Measurements from ENCODE around the gene CCDC134.

CCDC134 gene

DNA sequence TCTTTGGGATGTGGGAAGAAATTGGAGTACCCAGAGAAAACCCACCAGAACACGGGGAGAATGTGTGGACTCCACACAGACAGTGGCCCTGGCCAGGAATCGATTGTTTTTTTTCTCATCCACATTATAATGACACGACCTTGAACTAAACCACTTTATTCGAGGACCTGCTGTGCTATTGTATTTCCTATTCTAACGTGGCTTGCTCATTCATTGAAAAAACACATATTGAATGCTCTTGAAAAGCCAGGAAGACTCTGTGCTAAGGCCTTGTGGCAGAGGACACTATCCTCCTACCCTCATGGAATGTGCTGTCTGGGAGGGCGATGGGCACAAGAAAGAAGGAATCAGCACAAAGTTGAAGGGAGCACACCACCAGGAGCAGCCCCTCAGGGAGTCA lies 23.3 kb downstream of the CCDC134 start:
- no peak overlapping the region for H3K4me2 ChIP-seq (ENCODE audit: low read length, poor library complexity, severe bottlenecking)
- peaks cover 0 to 32% of the 10 kb centered on the region in 2 experiments for H3K36me3 ChIP-seq (ENCODE audit: control insufficient read depth in 1 of 2, insufficient read depth in 2 of 2, low read depth in 1 of 2, low read length in 2 of 2)
- H3K23ac ChIP-seq (ENCODE audit: low read length in 2 of 2) = no peak overlapping the region
- H4K91ac ChIP-seq (ENCODE audit: low read length) = no peak overlapping the region
- no peak overlapping the region for H2BK15ac ChIP-seq (ENCODE audit: low read depth, poor library complexity, severe bottlenecking)
- no peak overlapping the region for H3K4ac ChIP-seq (ENCODE audit: low read depth in 1 of 2, low read length in 2 of 2)
- no peak overlapping the region for H2AK5ac ChIP-seq (ENCODE audit: low read length, severe bottlenecking)
- H3K27ac ChIP-seq (ENCODE audit: low read length, poor library complexity, severe bottlenecking) = no peak overlapping the region
- no peak overlapping the region for H2AFZ ChIP-seq (ENCODE audit: low read depth, low read length)
- H2BK120ac ChIP-seq (ENCODE audit: low read depth, low read length) = no peak overlapping the region
- no peak overlapping the region for H4K8ac ChIP-seq (ENCODE audit: low read length)
- 93% methylated on average over 6 of the region's 6 CpGs for WGBS
- peaks cover 14% of the 10 kb centered on the region for H3K79me1 ChIP-seq (replicated peaks; ENCODE audit: low read length, poor library complexity, severe bottlenecking)
- no peak overlapping the region for H3K4me3 ChIP-seq (ENCODE audit: insufficient read depth in 1 of 2, low read depth in 1 of 2, low read length in 2 of 2)
- no peaks in the 10 kb centered on the region for H3K9me3 ChIP-seq (ENCODE audit: control insufficient read depth, low read length)
- no peak for DNase-seq
- no peak overlapping the region for H3K14ac ChIP-seq (ENCODE audit: low read length in 2 of 2)
- peak overlapping the region in 1 of 2 experiments; percentile 17 for H2BK12ac ChIP-seq (ENCODE audit: low read length in 2 of 2)
- no peaks in the 10 kb centered on the region for H3K27me3 ChIP-seq (ENCODE audit: control insufficient read depth in 1 of 2, insufficient read depth in 1 of 2, low read length in 2 of 2)
- H2BK5ac ChIP-seq (ENCODE audit: low read depth, low read length, poor library complexity, severe bottlenecking) = no peak overlapping the region
- H3K9ac ChIP-seq (ENCODE audit: low read length) = no peak overlapping the region
- H3K4me1 ChIP-seq (ENCODE audit: control insufficient read depth, insufficient read depth, low read depth, low read length) = peaks cover 34% of the 10 kb centered on the region
- peak overlapping the region; percentile 13 to 40 for H3K18ac ChIP-seq (ENCODE audit: low read depth in 1 of 2, low read length in 2 of 2)

DNA sequence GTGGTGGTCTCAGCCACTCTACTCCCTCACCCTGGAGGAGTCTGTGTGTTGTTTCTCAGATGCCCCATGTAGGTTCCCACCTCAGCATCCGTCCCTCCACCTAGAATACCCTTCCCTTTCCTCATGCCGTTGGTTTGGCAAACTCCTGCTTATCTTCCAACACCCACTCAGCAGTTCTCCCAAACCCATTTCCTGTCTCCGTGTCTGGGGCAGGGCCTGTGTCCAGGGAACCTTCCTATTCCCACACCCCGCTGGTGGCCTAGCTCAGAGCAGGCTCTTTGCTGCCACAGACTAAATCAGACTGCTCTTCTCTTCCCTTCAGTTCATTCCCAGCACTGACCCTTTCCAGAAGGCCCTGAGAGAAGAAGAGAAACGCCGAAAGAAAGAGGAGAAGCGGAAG lies 24.9 kb downstream of the CCDC134 start:
- no peaks in the 10 kb centered on the region for H3K27me3 ChIP-seq (ENCODE audit: control insufficient read depth in 1 of 2, insufficient read depth in 1 of 2, low read length in 2 of 2)
- H3K18ac ChIP-seq (ENCODE audit: low read depth in 1 of 2, low read length in 2 of 2) = peak overlapping the region; percentile 71 to 87
- H2BK120ac ChIP-seq (ENCODE audit: low read depth, low read length) = peak overlapping the region; percentile 50
- 59% methylated on average over 7 of the region's 7 CpGs for WGBS
- peak overlapping the region; percentile 45 to 97 for H3K4ac ChIP-seq (ENCODE audit: low read depth in 1 of 2, low read length in 2 of 2)
- peak overlapping the region; percentile 3 for H2AK5ac ChIP-seq (ENCODE audit: low read length, severe bottlenecking)
- H3K23ac ChIP-seq (ENCODE audit: low read length in 2 of 2) = no peak overlapping the region
- peaks cover 0 to 24% of the 10 kb centered on the region in 2 experiments for H3K36me3 ChIP-seq (ENCODE audit: control insufficient read depth in 1 of 2, insufficient read depth in 2 of 2, low read depth in 1 of 2, low read length in 2 of 2)
- peak; percentile 30 for DNase-seq
- peak overlapping the region; percentile 75 for H2BK15ac ChIP-seq (ENCODE audit: low read depth, poor library complexity, severe bottlenecking)
- H3K9ac ChIP-seq (ENCODE audit: low read length) = no peak overlapping the region
- no peak overlapping the region for H3K4me2 ChIP-seq (ENCODE audit: low read length, poor library complexity, severe bottlenecking)
- H4K8ac ChIP-seq (ENCODE audit: low read length) = peak overlapping the region; percentile 82
- H2AFZ ChIP-seq (ENCODE audit: low read depth, low read length) = no peak overlapping the region
- no peaks in the 10 kb centered on the region for H3K9me3 ChIP-seq (ENCODE audit: control insufficient read depth, low read length)
- no peak overlapping the region for H3K27ac ChIP-seq (ENCODE audit: low read length, poor library complexity, severe bottlenecking)
- H3K4me1 ChIP-seq (ENCODE audit: control insufficient read depth, insufficient read depth, low read depth, low read length) = peaks cover 37% of the 10 kb centered on the region
- H3K14ac ChIP-seq (ENCODE audit: low read length in 2 of 2) = peak overlapping the region in 1 of 2 experiments; percentile 35
- peak overlapping the region; percentile 96 for H4K91ac ChIP-seq (ENCODE audit: low read length)
- H2BK5ac ChIP-seq (ENCODE audit: low read depth, low read length, poor library complexity, severe bottlenecking) = no peak overlapping the region
- no peak overlapping the region for H3K4me3 ChIP-seq (ENCODE audit: insufficient read depth in 1 of 2, low read depth in 1 of 2, low read length in 2 of 2)
- H2BK12ac ChIP-seq (ENCODE audit: low read length in 2 of 2) = peak overlapping the region; percentile 20 to 70
- peaks cover 9% of the 10 kb centered on the region for H3K79me1 ChIP-seq (replicated peaks; ENCODE audit: low read length, poor library complexity, severe bottlenecking)

DNA sequence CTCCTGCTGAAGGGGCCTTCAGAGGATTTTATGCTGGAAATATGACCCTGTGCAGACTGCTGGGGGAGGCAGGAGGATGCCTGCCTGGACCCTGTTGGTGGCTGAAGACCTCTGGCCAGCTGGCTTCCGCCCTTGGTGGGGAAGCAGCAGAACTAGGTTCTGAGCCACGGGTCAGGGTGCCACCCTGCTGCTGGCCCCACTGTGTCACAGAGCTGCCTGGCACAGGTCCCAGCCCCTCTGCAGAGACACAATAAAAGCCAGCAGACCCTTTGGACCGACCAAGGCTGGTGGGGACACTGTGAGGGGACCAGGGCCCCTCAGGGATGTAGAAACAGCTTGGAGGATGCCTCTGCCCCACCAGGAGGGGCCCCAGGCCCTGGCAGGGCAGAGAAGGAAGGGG lies 25.5 kb downstream of the CCDC134 start:
- H3K4me3 ChIP-seq (ENCODE audit: insufficient read depth in 1 of 2, low read depth in 1 of 2, low read length in 2 of 2) = peak overlapping the region in 1 of 2 experiments; percentile 34
- no peak overlapping the region for H3K27ac ChIP-seq (ENCODE audit: low read length, poor library complexity, severe bottlenecking)
- H3K14ac ChIP-seq (ENCODE audit: low read length in 2 of 2) = peak overlapping the region in 1 of 2 experiments; percentile 86
- no peak overlapping the region for H3K4me2 ChIP-seq (ENCODE audit: low read length, poor library complexity, severe bottlenecking)
- H2AFZ ChIP-seq (ENCODE audit: low read depth, low read length) = no peak overlapping the region
- H4K8ac ChIP-seq (ENCODE audit: low read length) = peak overlapping the region; percentile 82
- H2AK5ac ChIP-seq (ENCODE audit: low read length, severe bottlenecking) = no peak overlapping the region
- peak overlapping the region; percentile 87 to 94 for H3K18ac ChIP-seq (ENCODE audit: low read depth in 1 of 2, low read length in 2 of 2)
- H3K4ac ChIP-seq (ENCODE audit: low read depth in 1 of 2, low read length in 2 of 2) = peak overlapping the region; percentile 45 to 97
- peak overlapping the region; percentile 43 for H2BK120ac ChIP-seq (ENCODE audit: low read depth, low read length)
- peak overlapping the region; percentile 85 to 98 for H2BK12ac ChIP-seq (ENCODE audit: low read length in 2 of 2)
- WGBS = 89% methylated on average over 3 of the region's 3 CpGs
- H3K23ac ChIP-seq (ENCODE audit: low read length in 2 of 2) = peak overlapping the region in 1 of 2 experiments; percentile 60
- H4K91ac ChIP-seq (ENCODE audit: low read length) = peak overlapping the region; percentile 96
- H3K4me1 ChIP-seq (ENCODE audit: control insufficient read depth, insufficient read depth, low read depth, low read length) = peaks cover 37% of the 10 kb centered on the region
- no peaks in the 10 kb centered on the region for H3K27me3 ChIP-seq (ENCODE audit: control insufficient read depth in 1 of 2, insufficient read depth in 1 of 2, low read length in 2 of 2)
- H2BK15ac ChIP-seq (ENCODE audit: low read depth, poor library complexity, severe bottlenecking) = peak overlapping the region; percentile 75
- H3K79me1 ChIP-seq (replicated peaks; ENCODE audit: low read length, poor library complexity, severe bottlenecking) = peaks cover 9% of the 10 kb centered on the region
- H2BK5ac ChIP-seq (ENCODE audit: low read depth, low read length, poor library complexity, severe bottlenecking) = no peak overlapping the region
- H3K9ac ChIP-seq (ENCODE audit: low read length) = no peak overlapping the region
- H3K36me3 ChIP-seq (ENCODE audit: control insufficient read depth in 1 of 2, insufficient read depth in 2 of 2, low read depth in 1 of 2, low read length in 2 of 2) = peaks cover 0 to 24% of the 10 kb centered on the region in 2 experiments
- no peaks in the 10 kb centered on the region for H3K9me3 ChIP-seq (ENCODE audit: control insufficient read depth, low read length)
- DNase-seq = no peak

DNA sequence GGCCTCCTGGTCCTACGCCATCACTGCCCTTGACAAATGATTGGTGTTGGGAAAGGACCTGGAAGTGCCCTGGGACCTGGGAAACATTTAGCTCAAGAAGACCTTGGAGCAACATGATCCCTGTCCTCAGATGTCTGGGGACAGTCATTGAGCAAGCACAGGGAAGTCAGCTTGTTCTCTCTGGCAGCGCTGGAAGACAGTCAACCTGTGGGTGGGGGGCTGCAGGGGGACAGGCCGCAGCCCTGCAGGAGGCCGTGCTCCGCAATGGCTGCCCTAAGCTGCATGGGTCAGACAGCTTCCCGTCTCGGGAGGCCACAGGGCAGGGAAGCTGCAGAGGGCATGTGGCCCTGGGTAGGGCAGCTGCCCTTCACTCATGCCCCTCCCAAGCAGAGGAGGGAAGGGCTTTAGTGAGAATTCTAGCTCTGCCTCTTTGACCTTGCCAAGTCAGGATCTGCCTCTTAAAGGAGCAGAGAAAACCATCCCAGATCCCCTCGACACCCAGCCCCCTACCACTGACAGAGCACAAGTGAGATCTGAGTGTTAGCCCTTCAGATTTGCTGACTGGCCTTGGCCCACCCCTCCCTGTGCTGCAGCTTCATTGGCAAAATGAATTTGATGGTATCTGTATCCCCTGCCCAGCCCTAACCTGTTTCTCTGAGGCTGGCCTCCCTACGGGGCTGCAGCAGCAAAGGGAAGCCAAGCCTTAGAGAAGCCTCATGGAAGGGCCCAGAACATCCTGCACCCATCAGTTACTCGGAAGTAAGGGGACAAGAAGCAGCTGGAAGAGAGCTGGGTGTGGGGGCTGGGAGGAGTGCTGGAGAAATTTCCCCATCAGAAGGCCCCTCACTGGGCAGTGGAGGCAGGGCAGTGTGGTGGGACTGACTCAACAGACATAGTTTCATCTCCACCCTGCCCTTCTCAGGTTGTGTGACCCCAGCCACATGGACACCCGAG lies 26.2 kb downstream of the CCDC134 start:
- Histone ChIP-seq H3K9ac (ENCODE audit: low read length) (no peak overlapping the region), H2BK12ac (ENCODE audit: low read length in 2 of 2) (peak overlapping the region; percentile 85 to 98), H2BK120ac (ENCODE audit: low read depth, low read length) (peak overlapping the region; percentile 43), H3K9me3 (ENCODE audit: control insufficient read depth, low read length) (no peaks in the 10 kb centered on the region), H4K91ac (ENCODE audit: low read length) (peak overlapping the region; percentile 96), H2BK15ac (ENCODE audit: low read depth, poor library complexity, severe bottlenecking) (peak overlapping the region; percentile 75), H3K14ac (ENCODE audit: low read length in 2 of 2) (peak overlapping the region in 1 of 2 experiments; percentile 86), H3K79me1 (replicated peaks; ENCODE audit: low read length, poor library complexity, severe bottlenecking) (peaks cover 9% of the 10 kb centered on the region), H2BK5ac (ENCODE audit: low read depth, low read length, poor library complexity, severe bottlenecking) (no peak overlapping the region), H3K4me3 (ENCODE audit: insufficient read depth in 1 of 2, low read depth in 1 of 2, low read length in 2 of 2) (no peak overlapping the region), H3K4me2 (ENCODE audit: low read length, poor library complexity, severe bottlenecking) (no peak overlapping the region), H3K36me3 (ENCODE audit: control insufficient read depth in 1 of 2, insufficient read depth in 2 of 2, low read depth in 1 of 2, low read length in 2 of 2) (peaks cover 0 to 21% of the 10 kb centered on the region in 2 experiments), H2AK5ac (ENCODE audit: low read length, severe bottlenecking) (no peak overlapping the region), H3K27me3 (ENCODE audit: control insufficient read depth in 1 of 2, insufficient read depth in 1 of 2, low read length in 2 of 2) (no peaks in the 10 kb centered on the region), H2AFZ (ENCODE audit: low read depth, low read length) (no peak overlapping the region), H3K18ac (ENCODE audit: low read depth in 1 of 2, low read length in 2 of 2) (peak overlapping the region; percentile 87 to 94), H3K4ac (ENCODE audit: low read depth in 1 of 2, low read length in 2 of 2) (peak overlapping the region; percentile 45 to 97), H3K27ac (ENCODE audit: low read length, poor library complexity, severe bottlenecking) (no peak overlapping the region), H3K23ac (ENCODE audit: low read length in 2 of 2) (no peak overlapping the region), H4K8ac (ENCODE audit: low read length) (peak overlapping the region; percentile 83), H3K4me1 (ENCODE audit: control insufficient read depth, insufficient read depth, low read depth, low read length) (peaks cover 34% of the 10 kb centered on the region)
- no peak for DNase-seq
- WGBS = 85% methylated on average over 11 of the region's 11 CpGs

Data from mesenchymal stem cell (in vitro differentiated cells and primary cell).